Bronchial epithelial cell (primary cell): ENCODE measurements around the gene TMEM95. TPM values are rescaled to one million over a fixed set of nuclear protein-coding genes. Genes with fewer than 3 reads are reported as not detected.

ENCODE experiments used
- DNase-seq: peaks from one replicate; pipeline ENCODE4 v3.0.0-alpha.2; 2010; ENCODE audit warnings: low read depth
- FAIRE-seq: peaks from 2 replicates; lab custom pipeline; 2011; peaks lifted over from hg19 to GRCh38; lab: Jason Lieb, UNC
- H3K27me3 ChIP-seq: 2 replicates; pipeline ENCODE4 v1.5.1; 2011; ENCODE audit warnings: low read length; ENCODE audit not compliant: control insufficient read depth, insufficient read depth
- H3K36me3 ChIP-seq: 2 replicates; pipeline ENCODE4 v1.5.1; 2011; ENCODE audit warnings: low read length; ENCODE audit not compliant: control insufficient read depth, insufficient read depth
- H3K4me3 ChIP-seq: 2 replicates; pipeline ENCODE4 v1.5.1; 2011; ENCODE audit warnings: mild to moderate bottlenecking, low read depth, low read length, control low read depth
- total RNA-seq: library from RNA; depleted of rRNA; stranded (reverse); fragments of >200 nt; gene quantifications from 2 replicates; pipeline ENCODE4 v1.2.1, GENCODE V29; 2014
- TF ChIP-seq, protein P1 (sequence below): IDR thresholded peaks from 2 replicates; pipeline ENCODE4 v1.5.1; 2011; ENCODE audit warnings: mild to moderate bottlenecking, moderate library complexity, low read length, control low read depth, inconsistent platforms; ENCODE audit not compliant: insufficient read depth, severe bottlenecking

TMEM95 gene
- total RNA-seq, 1 donor from 2014 or later = not detected

DNA sequence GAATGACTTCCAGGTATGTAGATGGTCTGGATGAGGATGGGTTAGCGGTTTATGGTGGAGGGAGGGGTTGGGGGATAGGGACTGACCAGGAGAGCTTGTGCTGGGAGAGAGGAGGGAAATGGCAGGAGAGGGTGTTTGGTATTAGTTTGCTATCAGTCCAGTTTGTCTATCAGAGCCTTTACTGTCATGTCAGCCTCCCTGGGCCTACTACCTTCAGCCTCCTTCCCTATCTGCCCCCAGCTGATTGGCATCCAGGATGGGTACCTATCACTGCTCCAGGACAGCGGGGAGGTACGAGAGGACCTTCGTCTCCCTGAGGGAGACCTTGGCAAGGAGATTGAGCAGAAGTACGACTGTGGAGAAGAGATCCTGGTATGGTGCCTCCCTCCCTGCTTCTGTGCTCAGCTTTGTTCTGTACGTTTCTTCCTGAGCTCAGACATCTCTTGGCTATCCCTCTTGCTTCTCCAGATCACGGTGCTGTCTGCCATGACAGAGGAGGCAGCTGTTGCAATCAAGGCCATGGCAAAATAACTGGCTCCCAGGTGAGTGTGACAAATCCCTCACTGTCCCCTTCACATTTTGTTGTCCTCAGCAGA, 43.7 kb upstream of the TMEM95 start:
- FAIRE-seq = no peak
- Histone ChIP-seq H3K36me3 (peaks cover 21% of the 10 kb centered on the region), H3K4me3 (no peak overlapping the region), H3K27me3 (no peaks in the 10 kb centered on the region)
- TF ChIP-seq, protein P1, sequence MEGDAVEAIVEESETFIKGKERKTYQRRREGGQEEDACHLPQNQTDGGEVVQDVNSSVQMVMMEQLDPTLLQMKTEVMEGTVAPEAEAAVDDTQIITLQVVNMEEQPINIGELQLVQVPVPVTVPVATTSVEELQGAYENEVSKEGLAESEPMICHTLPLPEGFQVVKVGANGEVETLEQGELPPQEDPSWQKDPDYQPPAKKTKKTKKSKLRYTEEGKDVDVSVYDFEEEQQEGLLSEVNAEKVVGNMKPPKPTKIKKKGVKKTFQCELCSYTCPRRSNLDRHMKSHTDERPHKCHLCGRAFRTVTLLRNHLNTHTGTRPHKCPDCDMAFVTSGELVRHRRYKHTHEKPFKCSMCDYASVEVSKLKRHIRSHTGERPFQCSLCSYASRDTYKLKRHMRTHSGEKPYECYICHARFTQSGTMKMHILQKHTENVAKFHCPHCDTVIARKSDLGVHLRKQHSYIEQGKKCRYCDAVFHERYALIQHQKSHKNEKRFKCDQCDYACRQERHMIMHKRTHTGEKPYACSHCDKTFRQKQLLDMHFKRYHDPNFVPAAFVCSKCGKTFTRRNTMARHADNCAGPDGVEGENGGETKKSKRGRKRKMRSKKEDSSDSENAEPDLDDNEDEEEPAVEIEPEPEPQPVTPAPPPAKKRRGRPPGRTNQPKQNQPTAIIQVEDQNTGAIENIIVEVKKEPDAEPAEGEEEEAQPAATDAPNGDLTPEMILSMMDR = no peak
- DNase-seq = no peak

DNA sequence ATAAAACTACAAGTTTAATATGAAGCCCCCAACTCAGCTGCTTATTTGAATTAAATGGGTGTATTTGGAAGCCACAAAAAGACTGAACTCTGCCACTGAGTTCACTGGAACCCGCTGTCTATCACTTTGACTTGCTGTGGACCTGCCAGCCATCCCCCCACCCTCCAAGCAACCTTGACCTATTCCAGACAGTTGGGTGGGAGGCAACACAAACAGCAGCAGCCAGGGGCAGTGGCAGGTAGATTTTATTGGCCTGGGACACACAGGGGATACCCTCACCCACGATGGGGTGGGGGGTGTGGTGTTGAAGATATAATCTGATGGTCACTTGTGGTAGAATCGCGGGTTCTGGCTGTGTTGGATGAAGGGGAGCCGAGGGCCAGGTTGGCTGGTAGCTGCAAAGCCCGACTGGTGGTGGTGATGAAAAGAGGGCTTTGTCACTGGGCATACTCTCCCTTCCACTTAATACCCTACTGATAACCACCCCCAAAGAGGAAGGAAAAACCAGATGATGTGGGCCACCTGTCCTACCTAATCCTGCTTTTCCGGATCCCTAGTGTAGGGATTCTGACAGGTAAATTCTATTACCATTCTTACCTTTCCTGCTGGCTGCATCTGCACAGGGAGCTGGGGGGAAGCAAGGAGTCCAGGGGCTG, 42.4 kb upstream of the TMEM95 start:
- Histone ChIP-seq H3K4me3 (no peak overlapping the region), H3K27me3 (no peaks in the 10 kb centered on the region), H3K36me3 (peaks cover 21% of the 10 kb centered on the region)
- DNase-seq (no peak), FAIRE-seq (no peak)
- TF ChIP-seq, protein P1 = no peak

DNA sequence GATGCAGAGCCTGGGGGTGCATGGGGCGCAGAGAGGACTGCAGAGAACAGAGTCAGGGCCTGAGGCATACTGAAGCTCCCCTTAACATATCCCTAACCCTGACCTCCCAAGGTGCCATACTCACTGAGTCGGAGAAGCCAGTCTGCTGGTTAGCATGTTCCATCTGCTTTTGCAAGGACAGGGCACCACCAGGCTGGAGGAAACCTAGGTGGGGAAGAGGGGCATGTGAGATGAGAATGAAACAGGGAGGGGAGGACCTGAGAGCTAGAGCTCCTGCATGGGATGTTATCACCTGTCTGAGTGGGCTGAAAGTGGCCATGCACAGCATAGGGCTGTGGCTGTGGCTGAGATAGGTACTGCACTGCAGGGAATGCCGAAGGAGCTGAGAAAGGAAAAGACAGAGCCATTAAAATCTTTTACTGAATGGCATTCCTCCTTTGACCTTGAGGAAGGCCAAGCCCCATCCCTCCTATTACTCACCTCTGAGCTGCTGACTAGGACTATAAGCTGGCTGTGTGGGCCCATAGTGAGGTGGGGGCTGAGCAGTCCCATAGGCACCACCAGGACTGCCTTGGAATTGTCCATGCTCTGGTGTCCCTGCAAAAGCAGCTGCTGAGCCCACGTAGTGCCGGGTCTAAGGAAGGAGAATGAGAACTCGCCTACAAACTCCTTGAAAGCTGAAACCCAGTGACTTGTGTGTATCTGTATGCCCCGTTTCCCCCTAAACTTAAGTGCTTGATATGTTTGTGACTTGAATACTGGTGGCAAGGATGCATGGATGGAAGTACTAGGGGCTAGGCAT, 41.7 kb upstream of the TMEM95 start:
- TF ChIP-seq, protein P1 = peak; percentile 26
- Histone ChIP-seq H3K4me3 (no peak overlapping the region), H3K27me3 (no peaks in the 10 kb centered on the region), H3K36me3 (peaks cover 21% of the 10 kb centered on the region)
- DNase-seq (no peak), FAIRE-seq (peak; percentile 13)

DNA sequence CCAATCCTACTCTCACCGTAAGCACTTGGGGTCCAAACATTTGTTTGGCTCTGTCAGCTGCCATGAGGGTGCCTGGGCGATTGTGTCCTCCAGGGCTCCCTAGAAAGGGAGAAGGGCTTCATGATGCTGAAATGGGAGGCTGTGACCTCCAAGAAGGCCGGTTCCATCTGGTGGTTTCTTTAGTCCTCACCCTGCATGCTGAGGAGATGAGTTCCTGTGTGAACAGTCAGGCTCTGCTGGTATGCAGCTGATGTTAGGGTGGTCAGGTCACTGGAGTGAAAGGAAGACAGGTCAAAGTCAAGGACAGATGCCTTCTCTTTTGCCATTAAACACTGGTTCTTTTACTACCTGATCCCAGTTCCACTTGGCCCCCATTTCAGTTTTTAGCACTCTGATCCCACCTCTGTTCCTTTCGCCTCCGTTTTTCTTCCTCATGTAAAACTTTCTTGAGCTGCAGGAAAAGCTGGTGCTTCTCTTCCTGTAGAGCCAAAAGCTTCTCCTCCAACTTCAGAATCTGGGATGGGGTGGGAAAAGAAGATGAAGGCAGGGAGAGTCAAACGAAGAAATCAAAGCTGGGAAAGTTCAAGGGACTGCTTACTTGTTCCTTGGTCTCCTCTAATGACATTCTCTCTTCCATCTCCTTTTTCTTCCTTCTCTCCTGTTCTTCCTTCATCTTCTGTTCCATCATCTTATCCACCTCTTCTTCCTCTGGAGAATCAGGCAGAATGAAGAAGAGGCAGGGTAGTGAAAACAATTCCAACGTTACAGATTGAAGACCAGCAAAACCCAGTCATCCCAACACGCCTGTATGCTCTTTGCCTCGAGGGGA, 40.9 kb upstream of the TMEM95 start:
- peak; percentile 18 for FAIRE-seq
- no peaks in the 10 kb centered on the region for H3K27me3 ChIP-seq
- TF ChIP-seq, protein P1 = no peak
- H3K4me3 ChIP-seq = peak overlapping the region; percentile 62
- H3K36me3 ChIP-seq = peaks cover 25% of the 10 kb centered on the region
- no peak for DNase-seq

DNA sequence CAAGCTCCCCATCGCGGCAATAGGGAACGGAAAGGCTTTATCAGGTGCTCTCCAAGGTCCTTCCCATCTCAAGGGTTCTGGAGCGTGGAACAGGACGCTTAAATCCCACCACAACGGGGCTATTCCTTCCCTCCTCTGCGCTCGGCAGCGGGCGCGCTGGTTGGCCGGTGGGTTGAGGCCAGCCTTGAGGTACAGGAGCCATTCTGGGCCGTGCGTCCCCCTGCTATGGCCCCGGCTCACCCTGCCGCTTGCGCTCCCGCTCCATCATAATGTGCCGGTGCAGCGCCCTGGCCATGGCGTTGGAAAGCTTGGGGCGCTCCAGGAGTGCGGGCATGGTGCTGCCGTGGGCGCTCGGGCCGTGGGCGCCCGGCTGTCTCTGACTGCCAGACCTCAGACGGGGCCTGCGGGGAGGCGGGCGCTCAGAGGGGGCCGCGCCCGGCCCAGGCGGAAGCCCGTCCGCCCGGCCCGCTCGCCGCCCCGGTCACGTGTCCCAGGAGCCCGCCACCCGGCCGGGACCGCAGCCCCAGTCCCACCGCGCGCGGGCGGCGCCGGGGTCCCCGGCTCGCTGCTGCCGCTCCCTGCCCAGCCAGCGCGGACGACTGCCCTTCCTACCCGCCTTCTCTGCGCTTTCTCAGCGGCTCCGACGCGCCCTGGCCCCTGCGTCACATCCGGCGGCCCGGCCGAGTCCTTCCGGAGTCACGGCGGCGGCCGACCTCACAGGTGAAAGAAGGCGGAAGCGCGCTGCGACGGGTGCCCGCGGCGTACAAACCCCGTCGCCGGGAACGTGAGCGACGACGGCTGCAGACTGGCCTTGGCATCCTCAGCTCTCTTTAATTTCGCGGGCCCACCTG, 40.0 kb upstream of the TMEM95 start, which contains the start of gene GPS2:
TSS of gene GPS2 (minus strand) at position 642 of the 851 bp plus-strand sequence. CDS start at position 334, 308 bp downstream.
- Histone ChIP-seq H3K4me3 (peak within 1 kb of the TSS; percentile 62), H3K27me3 (no peaks in the 10 kb centered on the region), H3K36me3 (peaks cover 20% of the 10 kb centered on the region)
- DNase-seq = peak; percentile 68
- TF ChIP-seq, protein P1 = no peak
- no peak for FAIRE-seq
